ENCODE results near the gene TNFRSF11A.

GRCh38 chr18:62379051-62379450 is 53.9 kb downstream of the TNFRSF11A start:
- TF ChIP-seq EZH2 (IDR thresholded peaks at IDR 0.05; ENCODE audit: low read depth) (no peak), CTCF (conservative IDR thresholded peaks at IDR 0.05) (no peak)
